HG03139 (cell line): ENCODE measurements around the gene JAKMIP1.
"Not testable (repeated sequence)": the region's sequence is repeated elsewhere in the genome, so short reads cannot be mapped to it uniquely, and the experiment has no call there.

Experiments
- ATAC-seq: cut with Tn5 transposase; IDR thresholded peaks from one replicate; pipeline ENCODE4 v1.9.1; 2021; ENCODE audit not compliant: unreplicated experiment

Gene JAKMIP1

DNA sequence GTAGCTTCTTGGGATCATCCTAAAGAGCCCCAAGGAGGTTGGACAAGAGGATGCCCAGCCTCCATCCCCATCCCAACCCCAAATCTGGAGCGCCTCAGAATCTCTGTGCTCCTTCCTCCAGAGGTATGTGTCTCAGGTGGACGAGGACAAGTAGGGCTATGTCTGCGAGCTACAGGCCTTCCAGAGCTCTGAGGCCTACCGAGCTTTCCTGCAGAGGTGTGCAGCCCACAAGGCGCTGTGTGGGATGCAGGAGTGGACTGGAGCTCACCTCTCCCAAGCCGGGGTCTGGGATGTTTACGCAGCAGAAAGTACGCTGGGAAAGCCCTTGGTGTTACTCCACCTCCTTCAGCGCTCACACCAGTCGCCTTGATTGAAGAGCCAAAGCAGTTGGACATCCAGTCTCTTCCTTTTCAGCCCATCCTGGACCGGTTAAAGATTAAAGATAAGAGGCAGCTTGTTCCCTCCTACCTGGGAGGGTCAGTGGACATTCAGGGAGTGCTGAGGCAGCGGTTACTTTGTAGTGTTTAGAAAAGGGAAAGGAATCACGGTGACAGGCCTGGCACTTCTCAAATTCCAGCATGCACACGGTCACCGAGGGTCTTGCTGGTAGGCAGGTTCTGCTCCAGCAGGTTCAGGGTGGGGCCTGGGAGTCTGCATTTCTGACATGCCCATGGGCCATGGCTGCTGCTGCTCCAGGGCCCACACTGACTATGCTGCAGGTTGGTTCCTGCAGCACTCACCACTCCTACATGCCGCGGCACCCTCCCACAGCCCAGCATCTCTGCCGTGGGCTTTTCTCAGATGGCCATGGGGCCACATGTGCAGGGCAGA lies 29.5 kb upstream of the JAKMIP1 start:
- ATAC-seq = no peak

DNA sequence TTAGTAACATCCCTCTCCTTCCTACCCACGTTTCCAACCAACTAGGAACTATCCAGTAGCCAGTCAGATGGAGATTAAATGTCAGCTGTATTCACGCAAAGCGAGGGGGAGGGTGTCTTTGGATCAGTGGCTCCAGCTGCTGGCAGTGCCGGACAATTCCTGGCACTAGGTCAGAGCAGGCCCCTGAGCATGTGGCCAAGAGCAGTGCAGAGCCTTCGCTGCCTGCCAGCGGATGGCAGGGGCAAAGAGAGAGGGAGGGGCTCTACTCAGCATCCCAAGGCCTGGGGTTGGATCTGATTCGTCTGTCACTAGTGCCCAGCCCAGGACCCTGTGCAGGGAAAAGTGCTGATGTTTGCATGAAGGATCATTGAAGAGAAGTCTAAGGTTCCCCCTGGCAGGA lies 28.7 kb upstream of the JAKMIP1 start:
- no peak for ATAC-seq

DNA sequence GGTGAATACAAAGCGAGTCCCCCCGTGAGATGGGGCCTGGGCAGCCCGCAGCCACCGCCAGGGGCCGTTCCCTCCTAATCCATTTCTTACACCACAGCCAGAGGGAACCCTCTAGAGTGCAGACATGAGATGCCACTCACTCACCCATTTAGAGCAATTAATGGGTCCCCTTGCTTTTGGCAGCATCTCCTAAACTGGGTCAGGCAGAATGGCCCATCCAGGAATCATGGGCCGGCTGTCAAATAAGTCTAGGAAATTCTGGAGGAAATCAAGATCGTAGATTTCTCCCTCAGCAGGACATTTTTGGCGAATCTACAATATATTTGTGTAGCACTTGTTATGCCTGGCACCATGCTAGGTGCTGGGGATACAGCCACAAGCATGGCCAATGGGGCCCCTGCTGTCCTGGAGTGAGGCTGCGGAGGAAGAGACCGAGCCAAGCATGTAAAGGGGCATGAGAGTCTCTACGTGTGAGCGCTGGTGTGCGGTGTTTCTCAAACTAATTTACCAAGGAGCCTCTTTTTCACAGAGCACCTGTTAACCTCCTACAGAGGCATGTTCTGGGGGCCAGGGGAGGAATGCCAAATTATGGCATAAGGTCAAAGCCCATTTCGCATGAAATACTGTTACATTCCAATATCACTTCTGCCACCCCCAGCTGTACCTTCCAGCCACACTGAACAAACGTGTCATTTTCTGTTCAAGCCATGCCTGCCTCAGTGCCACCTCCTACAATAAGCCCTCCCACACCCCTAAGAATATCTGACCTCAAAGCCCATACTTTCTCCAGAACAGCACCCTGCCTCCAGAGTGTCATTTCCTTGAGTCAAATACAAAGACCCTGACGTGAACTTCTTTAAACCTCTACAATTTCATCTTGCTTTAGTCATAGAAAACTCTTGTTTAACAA lies 28.1 kb upstream of the JAKMIP1 start:
- ATAC-seq = no peak

DNA sequence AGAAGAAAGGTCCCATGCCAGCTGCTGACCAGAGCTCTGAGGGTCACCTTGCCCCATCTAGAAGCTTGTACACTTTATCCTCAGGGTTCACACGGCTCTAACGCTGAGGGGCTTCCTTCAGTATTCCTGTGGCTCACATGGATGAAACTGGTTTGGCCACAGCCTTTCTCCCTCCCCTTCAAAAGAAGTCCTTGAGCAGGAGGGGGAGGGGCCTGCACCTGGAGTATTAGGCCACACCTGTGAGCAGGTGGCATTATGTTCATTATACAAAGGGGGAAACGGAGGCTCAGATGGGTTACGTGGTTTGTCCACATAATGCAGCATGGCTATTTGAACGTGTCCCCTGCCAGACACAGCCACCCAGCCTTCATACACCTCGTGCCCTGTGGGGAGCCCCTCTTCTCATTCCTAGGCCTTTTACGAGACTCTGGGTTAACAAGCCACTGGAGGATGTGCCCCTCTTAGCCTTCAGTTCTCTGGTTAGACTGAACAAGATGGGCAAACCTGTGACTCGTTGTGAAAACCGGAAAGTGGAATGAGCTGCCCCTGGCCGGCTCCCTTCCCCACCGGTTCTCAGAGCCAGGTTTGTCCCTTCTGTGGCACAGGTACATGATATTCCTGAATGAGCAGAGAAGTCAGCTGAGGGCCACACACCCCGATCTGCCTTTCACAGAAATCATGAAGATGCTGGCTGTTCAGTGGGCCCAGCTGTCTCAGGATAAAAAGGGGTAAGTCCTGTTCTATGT lies 27.2 kb upstream of the JAKMIP1 start:
- ATAC-seq = no peak

DNA sequence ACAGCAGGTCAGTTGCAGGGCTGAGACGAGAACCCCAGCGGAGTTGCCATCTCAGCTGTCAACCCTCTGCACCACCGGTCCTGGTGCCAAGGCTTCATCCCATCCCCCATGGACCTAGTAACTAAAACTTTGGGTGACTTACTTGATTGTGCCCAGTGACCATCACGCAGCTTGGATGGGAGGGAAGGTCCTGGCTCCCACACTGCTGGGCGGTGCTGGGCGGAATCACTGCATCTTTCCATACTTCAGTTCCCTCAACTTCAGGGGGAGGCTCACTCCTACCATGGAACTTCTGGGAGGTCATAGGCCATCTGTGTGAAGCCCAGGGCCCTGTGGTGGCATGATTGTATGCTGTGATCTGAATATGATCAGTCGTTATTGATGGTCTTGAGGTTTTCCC lies 26.2 kb upstream of the JAKMIP1 start:
- ATAC-seq = no peak

DNA sequence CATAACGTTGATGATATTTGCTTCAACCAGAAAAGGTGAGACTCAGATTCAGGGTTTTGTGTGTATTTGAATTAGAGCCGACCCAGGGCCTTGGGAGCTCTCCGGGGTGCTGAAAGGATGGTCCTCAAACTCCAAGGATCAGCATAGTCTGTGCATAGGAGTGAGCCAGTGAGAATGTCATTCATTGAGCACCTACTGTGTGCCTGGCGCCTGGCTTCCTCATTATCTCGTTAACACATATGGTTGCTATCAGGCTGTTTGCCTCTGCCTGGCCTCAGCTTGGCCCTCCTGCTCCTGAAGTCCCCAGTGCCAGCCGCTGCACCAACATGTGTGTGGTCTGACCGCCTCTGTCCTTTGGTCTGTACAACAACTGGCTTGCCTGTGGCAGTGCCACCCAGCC lies 25.1 kb upstream of the JAKMIP1 start:
- ATAC-seq = no peak

DNA sequence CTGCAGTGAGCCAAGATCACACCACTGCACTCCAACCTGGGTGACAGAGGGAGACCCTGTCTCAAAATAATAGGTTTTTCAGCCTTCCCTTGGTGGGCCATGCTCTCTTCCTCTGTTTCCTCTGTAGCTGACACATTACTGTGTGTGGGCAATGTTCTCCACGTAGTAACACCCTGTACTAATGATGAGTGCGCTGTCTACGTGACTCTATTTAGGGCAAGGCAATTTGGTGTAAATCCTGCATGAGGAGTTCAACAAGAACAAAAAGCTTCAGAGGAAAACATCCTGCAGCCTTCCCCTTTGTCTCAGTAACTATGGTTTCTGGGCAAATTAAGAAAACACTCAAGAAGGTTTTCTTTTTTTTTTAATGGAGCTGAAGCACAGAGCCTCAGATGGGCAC lies 24.4 kb upstream of the JAKMIP1 start:
- no peak for ATAC-seq

DNA sequence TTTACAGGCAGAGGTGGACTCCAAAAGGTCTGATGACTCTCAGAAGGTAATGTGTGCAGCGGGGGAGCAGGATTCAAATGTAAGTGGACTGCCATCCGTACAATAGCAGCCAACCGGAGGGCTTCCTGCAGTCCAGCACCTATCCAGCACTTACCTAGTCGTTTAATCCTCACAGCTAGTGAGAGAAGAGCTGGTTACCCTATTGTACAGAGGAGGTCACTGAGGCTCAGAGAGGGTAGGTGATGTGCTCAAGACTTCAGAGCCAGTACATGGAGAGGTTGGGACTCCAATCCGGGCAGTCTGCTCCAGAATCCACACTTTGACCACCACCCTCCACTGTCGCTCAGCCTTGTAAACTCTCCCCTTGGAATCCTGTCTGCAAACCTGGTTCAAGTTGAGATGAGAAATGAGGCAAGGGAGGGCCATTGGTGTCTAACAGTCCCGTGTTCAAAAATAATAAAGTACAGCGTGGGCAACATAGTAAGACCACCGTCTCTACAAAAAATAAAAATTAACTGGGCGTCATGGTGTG lies 22.5 kb upstream of the JAKMIP1 start:
- no peak for ATAC-seq

DNA sequence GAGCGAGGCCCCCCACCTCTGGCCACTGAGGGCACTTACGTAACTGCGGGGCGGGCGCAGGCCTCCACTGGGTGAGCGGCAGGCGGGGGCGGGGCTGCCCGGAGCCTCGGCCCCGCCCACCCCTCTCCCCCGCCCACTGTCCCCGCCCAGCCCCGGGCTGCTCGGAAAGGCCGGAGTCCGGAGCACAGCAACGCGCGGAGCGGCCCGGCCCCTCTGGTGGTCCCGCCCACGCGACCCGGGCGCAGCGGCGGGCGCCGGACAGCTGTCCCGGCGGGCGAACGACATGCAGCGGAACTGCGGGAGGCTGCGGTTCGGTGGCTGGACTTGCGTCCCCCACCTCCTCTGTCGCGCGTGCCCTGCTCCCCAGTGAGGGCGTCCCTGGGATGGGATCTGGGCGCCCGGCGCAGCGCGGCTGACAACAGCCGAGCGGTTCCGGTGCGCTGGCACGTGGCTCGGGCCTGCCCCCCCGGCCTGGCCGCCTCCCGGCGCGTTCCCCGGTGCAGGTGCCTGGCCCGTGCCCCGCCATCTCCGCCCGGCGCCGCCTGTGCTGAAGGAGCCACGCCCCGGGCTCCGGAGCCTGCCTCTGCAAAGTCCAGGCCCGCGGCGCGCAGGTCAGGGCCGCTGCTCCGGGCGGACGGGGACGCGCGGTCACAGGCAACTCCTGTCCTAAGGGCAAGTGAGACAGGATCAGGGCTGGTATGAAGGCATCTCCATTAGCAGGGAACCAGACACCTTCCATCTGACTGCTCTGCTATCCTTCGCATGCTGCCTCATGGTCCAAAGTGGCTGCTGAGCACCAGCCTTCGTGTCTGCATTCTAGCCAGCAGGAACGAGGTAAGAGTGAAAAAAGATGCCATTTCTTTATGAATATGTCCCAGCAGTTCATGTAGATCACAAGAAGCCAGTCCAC lies 21.8 kb upstream of the JAKMIP1 start:
- ATAC-seq = no peak

DNA sequence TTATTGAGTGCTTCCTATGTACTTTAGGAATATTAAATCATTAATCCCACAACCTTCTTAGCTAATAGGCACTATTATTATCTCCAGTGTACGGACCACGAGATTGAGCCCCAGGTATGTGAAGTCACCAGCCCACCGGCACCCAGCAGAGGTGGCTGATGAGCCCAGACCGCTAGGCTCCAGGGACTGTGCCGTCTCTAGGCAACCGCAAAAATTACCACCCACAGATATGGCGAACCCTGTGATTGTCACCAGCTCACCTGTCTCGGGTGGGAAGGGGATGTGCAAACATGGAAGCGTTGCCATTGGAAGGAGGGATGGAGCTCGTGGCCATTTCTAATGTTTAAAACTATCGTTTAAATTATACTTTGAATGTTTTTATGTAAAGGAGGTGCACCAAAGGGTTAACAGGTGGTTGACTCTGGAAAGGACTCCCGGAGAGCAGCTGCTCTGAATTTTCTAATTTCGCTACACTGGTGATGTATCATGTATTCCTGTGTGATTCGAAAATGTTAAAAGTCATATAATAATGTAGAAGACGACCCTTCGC lies 21.0 kb upstream of the JAKMIP1 start:
- no peak for ATAC-seq

DNA sequence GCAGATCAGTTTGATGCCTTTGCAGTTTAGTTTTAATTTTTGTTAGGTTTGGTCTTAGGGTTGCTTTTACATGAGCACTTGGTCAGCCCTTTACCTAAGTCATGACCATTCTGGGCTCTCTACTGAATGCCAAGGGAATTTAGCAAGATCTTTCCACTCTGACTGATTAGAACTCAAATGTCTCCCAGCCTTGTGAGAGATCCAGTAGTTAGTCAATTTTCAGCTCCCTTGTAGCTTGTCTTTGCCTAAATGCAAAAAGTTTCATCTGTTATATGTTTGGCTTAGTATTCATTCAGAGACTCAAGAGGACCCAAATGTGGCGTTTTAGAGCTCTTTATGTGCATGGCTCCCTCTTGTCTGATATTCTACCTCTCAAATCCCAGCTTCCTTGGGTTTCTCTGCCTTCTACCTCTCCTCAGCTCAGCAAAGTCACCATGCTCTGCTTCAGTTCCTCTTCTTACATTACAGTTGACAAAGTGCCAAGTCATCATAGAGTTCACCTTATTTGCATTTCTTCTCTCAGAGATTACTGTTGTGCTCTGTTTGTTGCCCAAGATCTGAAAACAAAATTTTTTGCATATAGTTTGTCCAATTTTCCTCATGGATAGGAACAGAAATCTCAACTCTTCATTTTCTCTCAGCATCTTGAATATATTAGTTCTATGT lies 17.5 kb upstream of the JAKMIP1 start:
- no peak for ATAC-seq

DNA sequence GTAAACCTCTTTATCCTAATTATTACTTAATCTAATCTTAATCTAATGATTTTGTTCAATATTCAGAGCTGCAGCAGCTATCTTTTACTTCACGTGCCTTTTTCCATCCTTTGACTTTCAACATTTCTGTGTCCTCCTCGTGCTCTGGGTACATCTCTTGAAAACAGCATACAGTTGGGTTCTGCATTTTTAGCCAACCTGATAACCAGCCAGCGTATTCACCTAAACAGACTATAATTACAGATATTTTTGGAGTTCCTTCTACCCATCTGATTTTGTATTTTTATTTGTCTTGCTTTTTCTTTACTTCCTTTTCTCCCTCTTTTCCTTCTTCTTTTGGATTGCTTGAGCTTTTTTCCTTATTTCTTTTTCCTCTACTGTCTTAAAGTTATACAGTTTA lies 16.2 kb upstream of the JAKMIP1 start:
- no peak for ATAC-seq

DNA sequence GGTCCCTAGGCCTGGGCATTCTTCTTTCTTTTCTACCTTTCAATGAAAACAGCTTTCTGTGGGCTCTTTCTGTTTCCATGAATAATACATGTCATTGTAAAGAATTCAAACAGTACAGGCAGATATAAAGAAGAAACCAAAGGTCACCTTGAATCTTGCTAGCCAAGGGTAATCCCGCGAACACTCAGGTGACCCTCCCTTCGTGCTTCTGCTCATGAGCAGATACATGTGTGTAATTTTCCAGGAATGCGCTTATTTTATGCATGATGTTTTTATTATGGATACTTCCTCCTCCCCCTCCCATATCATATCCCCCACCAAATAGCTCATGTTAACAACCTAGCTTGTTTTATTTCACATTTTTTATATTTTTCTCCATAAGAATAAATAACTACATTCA lies 9.6 kb upstream of the JAKMIP1 start:
- ATAC-seq = no peak

DNA sequence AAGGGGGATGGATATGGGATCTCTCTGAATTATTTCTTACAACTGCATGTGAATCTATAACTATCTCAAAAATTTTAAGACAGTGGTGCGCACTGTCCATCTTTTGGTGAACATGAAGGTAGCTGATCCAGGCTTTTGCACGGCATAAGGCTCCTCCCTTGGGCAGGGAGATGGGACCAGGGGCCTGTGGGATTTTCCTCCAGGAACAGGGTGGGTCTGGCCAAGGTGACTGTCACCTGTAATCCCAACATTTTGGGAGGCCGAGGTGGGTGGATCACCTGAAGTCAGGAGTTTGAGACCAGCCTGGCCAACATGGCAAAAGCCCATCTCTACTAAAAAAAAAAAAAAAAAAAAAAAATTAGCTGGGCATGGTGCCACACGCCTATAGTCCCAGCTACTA lies 8.9 kb upstream of the JAKMIP1 start:
- not testable (repeated sequence) for ATAC-seq

DNA sequence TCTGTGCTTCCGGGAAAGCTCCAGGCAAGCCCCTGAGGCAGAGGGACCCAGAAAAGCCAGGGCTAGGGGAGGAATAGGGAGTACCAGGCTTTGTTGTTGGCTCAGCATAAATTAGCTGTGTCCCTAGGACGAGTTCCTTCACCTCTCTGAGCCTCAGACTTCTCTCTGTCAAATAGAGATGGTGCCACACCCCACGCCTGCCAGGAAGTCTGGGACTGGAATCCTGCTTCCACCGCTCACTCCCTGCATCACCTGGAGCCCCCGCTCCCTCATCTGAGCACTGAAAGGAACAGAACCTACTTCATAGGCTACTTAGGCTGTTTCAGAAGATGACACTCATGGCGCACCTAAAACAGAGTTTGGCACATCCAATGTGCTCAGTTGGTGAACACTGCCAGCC lies 8.1 kb upstream of the JAKMIP1 start:
- no peak for ATAC-seq

DNA sequence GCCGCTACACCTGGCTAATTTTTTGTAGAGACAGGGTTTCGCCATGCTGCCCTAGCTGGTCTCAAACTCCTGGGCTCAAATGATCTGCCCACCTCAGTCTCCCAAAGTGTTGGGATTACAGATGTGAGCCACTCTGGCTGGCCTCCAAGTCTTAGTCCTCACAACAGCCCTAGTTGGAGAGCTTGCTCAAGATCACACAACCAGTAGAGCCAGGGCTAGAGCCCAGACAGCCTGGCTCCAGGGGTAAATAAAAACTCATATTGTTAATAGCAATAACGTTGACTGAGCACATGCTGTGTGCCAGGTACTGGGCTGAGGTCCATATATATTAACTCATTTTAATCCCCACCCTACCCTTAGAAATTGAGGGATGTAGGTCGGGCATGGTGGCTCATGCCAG lies 7.3 kb upstream of the JAKMIP1 start:
- ATAC-seq = no peak

DNA sequence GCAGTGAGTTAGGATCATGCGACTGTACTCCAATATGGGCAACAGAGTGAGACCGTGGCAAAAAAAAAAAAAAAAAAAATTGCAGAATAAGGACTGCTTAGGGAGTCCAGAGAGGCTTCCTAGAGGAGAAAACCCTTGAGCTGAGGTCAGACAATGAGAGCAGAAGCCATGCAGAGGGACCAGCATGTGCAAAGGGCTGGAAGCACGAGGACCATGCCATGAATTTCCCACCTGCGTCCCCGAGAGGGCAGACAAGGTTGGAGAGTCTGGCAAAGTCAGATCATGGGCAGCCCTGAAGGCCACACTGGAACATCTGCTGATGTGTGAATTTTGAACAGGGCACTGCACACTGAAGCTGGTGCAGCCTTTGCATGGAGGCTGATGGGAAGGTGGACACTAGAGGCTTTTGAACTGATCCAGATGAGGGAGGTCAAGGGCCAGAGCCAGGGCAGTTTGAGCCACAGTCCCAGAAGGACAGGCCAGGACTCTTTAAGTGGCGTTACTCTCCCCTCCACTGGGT lies 6.5 kb upstream of the JAKMIP1 start:
- no peak for ATAC-seq

DNA sequence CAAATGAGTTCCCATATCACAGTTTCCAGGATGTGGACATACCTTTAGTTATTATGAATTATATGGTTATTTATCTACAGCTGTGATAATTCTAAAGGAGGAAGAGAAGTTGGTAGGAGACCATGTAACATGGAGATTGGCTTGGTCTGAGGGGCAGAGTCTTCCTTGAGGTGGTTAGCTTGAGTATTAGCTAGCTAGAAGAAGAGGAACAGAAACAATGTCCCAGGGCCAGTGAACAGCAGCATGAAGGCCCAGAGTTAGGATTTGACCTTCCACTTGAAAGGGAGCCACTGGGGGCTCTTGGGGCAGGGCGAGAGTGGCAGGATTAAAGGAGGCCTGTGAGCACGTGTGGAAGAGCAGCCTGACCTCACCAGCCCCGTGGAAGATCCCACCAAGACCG lies 5.6 kb upstream of the JAKMIP1 start:
- no peak for ATAC-seq

DNA sequence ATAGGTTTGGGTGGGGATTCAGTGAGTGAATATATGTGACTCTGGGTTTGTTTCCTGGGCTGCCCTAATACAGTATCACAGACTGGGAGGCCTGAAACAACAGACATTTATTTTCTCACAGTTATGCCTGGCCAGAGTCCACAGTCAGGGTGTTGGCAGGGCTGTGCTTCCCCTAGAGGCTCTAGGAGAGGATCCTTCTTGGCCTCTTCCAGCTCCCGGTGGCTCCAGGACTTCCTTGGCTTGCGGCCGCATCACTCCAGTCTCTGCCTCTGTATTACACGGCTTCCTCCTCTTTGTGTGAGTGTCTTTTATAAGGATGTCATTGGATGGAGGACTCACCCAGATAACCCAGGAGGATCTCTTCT lies 5.2 kb upstream of the JAKMIP1 start:
- no peak for ATAC-seq
